Esophagus squamous epithelium (tissue), 4 donors: ENCODE results near the gene CLASRP.

Source experiments
- POLR2A ChIP-seq, 4 donors: fragments of 450-650 bp; IDR thresholded peaks; one replicate each; pipeline ENCODE4 v1.6.1; 2017; ENCODE audit warnings: antibody characterized with exemption in 4 of 4, mild to moderate bottlenecking in 4 of 4, moderate library complexity in 3 of 4
- TF ChIP-seq, protein P1 (sequence below), 6 experiments: fragments of 450-650 bp in 4 of 6; fragments of 200-600 bp in 2 of 6; sonication (generic) in 2 of 6; IDR thresholded peaks; one replicate each; pipeline ENCODE4 v1.5.1; 2016 to 2019; ENCODE audit warnings: antibody characterized with exemption in 6 of 6, mild to moderate bottlenecking in 4 of 6, moderate library complexity in 4 of 6

DNA sequence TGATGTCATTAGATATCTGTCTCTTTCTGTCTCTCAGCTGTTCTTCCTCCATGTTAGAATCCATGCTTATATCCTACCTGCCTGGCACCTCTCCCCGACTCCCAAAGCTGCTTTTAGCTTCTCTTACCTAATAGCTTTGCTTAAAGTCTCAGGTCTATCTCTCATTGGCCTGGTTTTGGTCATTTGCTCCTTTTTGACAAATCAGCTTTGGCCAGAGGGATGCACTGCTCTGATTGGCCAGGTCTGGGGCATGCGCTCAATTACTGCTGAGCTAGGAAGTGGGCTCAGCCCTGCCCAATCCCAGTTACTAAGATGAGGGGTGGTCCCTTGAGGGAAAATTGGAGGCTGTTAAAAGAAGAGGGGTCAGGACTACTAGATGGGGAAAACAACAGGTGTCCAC lies 11.5 kb upstream of the CLASRP start:
- TF ChIP-seq, protein P1, sequence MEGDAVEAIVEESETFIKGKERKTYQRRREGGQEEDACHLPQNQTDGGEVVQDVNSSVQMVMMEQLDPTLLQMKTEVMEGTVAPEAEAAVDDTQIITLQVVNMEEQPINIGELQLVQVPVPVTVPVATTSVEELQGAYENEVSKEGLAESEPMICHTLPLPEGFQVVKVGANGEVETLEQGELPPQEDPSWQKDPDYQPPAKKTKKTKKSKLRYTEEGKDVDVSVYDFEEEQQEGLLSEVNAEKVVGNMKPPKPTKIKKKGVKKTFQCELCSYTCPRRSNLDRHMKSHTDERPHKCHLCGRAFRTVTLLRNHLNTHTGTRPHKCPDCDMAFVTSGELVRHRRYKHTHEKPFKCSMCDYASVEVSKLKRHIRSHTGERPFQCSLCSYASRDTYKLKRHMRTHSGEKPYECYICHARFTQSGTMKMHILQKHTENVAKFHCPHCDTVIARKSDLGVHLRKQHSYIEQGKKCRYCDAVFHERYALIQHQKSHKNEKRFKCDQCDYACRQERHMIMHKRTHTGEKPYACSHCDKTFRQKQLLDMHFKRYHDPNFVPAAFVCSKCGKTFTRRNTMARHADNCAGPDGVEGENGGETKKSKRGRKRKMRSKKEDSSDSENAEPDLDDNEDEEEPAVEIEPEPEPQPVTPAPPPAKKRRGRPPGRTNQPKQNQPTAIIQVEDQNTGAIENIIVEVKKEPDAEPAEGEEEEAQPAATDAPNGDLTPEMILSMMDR (IDR thresholded peaks at IDR 0.05), result no peak
- no peak for TF ChIP-seq POLR2A (IDR thresholded peaks at IDR 0.05)
